MCF 10A (cell line): ENCODE data around the gene UTY. TPM values are rescaled to one million over a fixed set of nuclear protein-coding genes. Genes with fewer than 3 reads are reported as not detected.

Experiments
- BruUV-seq: library from RNA; stranded (reverse); fragments of 400-500 nt; replicated peaks from 2 replicates; lab custom pipeline; 2021; lab: Mats Ljungman, UMichigan
- CTCF ChIA-PET: fragments of 300-600 bp; sonication (Branson Sonifier 250); formaldehyde crosslinking; extraction: SDS; loops from one replicate; lab custom pipeline; 2021; ENCODE audit warnings: antibody characterized with exemption, inconsistent platforms; lab: Yijun Ruan, JAX
- POLR2A ChIA-PET: fragments of 300-600, 350-650 bp; sonication (Branson Sonifier 250); formaldehyde crosslinking; extraction: SDS; loops from one replicate; lab custom pipeline; 2020; ENCODE audit warnings: antibody characterized with exemption, inconsistent platforms; lab: Yijun Ruan, JAX
- DNase-seq: peaks from one replicate; pipeline ENCODE4 v3.0.0-alpha.2; 2018; ENCODE audit not compliant: unreplicated experiment
- H3K27ac Mint-ChIP-seq: one replicate; pipeline ENCODE4 v1.8.0; 2022; ENCODE audit warnings: mild to moderate bottlenecking, low read depth, mixed read lengths; ENCODE audit not compliant: unreplicated experiment
- H3K27me3 Mint-ChIP-seq: one replicate; pipeline ENCODE4 v1.8.0; 2022; ENCODE audit warnings: mixed read lengths; ENCODE audit not compliant: insufficient read depth, unreplicated experiment
- H3K36me3 Mint-ChIP-seq: one replicate; pipeline ENCODE4 v1.8.0; 2022; ENCODE audit warnings: mild to moderate bottlenecking, moderate library complexity, mixed read lengths; ENCODE audit not compliant: insufficient read depth, unreplicated experiment
- H3K4me1 Mint-ChIP-seq: one replicate; pipeline ENCODE4 v1.8.0; 2022; ENCODE audit warnings: mixed read lengths; ENCODE audit not compliant: insufficient read depth, unreplicated experiment
- H3K4me3 Mint-ChIP-seq: one replicate; pipeline ENCODE4 v1.8.0; 2022; ENCODE audit warnings: mild to moderate bottlenecking, moderate library complexity, mixed read lengths; ENCODE audit not compliant: unreplicated experiment
- H3K9me3 Mint-ChIP-seq: one replicate; pipeline ENCODE4 v1.8.0; 2022; ENCODE audit warnings: mixed read lengths; ENCODE audit not compliant: unreplicated experiment
- intact Hi-C: fragments of 100-400 bp; cut with micrococcal nuclease; formaldehyde crosslinking; loops from 2 replicates; pipeline ENCODE4 v1.14.1; 2022
- total RNA-seq: library from RNA; stranded (reverse); gene quantifications from 2 replicates; pipeline ENCODE4 v1.2.3, GENCODE V29; 2022
- TF ChIP-seq, protein P1 (sequence below): fragments of 200-600 bp; IDR thresholded peaks from one replicate; pipeline ENCODE4 v1.8.0; 2022; ENCODE audit warnings: antibody characterized with exemption, mild to moderate bottlenecking; ENCODE audit not compliant: unreplicated experiment

The UTY gene
- total RNA-seq, 1 experiment from 2014 or later: not detected

DNA sequence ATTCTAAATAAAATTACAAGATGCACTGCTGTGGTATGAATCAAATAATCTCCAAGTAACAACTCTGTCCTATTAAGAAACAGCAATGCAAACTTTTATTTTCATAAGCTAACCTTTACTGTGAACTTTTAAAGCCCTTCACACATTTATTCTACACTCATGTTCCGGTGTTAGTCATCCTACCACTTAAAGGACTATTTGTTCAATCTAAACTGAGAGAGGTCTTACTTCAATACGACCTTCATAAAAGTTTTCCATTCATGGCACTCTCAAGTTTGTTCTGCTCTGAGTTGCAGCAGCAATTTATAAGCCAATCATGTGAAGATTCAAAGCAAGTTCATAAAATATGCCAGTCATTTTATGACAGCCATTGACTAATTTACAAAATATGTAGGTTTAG lies 4.8 kb downstream of the UTY start:
- Mint-ChIP-seq H3K4me3 (no peak overlapping the region), H3K27me3 (no peaks in the 10 kb centered on the region), H3K36me3 (no peaks in the 10 kb centered on the region), H3K27ac (no peak overlapping the region), H3K4me1 (no peaks in the 10 kb centered on the region), H3K9me3 (no peaks in the 10 kb centered on the region)
- ChIA-PET CTCF (no interaction called here), POLR2A (no interaction called here)
- TF ChIP-seq, protein P1, sequence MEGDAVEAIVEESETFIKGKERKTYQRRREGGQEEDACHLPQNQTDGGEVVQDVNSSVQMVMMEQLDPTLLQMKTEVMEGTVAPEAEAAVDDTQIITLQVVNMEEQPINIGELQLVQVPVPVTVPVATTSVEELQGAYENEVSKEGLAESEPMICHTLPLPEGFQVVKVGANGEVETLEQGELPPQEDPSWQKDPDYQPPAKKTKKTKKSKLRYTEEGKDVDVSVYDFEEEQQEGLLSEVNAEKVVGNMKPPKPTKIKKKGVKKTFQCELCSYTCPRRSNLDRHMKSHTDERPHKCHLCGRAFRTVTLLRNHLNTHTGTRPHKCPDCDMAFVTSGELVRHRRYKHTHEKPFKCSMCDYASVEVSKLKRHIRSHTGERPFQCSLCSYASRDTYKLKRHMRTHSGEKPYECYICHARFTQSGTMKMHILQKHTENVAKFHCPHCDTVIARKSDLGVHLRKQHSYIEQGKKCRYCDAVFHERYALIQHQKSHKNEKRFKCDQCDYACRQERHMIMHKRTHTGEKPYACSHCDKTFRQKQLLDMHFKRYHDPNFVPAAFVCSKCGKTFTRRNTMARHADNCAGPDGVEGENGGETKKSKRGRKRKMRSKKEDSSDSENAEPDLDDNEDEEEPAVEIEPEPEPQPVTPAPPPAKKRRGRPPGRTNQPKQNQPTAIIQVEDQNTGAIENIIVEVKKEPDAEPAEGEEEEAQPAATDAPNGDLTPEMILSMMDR: no peak
- intact Hi-C loops: no loop called here
- DNase-seq: no peak
- BruUV-seq: no TSS peak

DNA sequence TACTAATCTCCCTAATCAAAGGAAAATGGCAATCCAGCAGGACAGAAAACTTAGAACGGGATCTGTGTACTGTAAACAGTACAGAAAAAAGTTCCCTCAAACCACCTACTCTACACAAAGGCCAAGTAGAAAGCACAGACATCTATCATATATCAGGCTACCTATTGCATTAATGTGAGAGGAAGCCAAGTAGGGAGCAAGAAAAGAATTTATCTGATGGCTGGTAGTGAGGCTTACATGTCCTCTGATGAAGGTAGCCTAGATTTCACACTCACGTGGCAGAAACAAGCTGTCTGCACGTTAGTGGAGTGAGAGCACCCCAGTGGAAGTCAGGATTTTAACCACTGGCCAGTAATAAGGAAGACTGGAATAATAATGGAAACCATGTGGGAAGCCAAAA lies 28.3 kb downstream of the UTY start:
- DNase-seq: no peak
- Mint-ChIP-seq H3K4me3 (no peak overlapping the region), H3K9me3 (no peaks in the 10 kb centered on the region), H3K4me1 (no peaks in the 10 kb centered on the region), H3K27me3 (no peaks in the 10 kb centered on the region), H3K27ac (no peak overlapping the region), H3K36me3 (no peaks in the 10 kb centered on the region)
- intact Hi-C loops: no loop called here
- TF ChIP-seq, protein P1: no peak
- ChIA-PET POLR2A (no interaction called here), CTCF (no interaction called here)
- no TSS peak for BruUV-seq

DNA sequence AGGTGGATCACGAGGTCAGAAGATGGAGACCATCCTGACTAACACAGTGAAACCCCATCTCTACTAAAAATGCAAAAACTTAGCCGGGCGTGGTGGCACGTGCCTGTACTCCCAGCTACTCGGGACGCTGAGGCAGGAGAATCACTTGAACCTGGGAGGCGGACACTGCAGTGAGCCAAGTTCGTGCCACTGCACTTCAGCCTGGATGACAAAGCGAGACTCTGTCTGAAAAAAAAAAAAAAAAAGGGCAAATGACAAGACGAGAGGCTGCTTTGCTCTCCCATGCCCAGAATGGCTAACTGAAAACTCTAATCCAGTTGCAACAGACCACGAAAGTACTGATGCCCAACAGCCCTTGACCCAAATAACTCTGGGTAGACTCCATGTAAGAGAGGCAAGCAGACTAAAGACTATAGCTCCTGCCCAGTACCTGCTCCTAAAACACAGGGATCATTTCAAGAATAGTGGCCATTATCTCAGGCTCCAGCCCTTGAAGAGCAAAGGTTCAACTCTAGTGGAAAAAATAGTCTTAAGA lies 29.2 kb downstream of the UTY start:
- H3K4me1 Mint-ChIP-seq: no peaks in the 10 kb centered on the region
- H3K27me3 Mint-ChIP-seq: no peaks in the 10 kb centered on the region
- intact Hi-C loops: no loop called here
- ChIA-PET CTCF (no interaction called here), POLR2A (no interaction called here)
- H3K9me3 Mint-ChIP-seq: no peaks in the 10 kb centered on the region
- TF ChIP-seq, protein P1: no peak
- BruUV-seq: no TSS peak
- no peak overlapping the region for H3K27ac Mint-ChIP-seq
- H3K4me3 Mint-ChIP-seq: no peak overlapping the region
- no peaks in the 10 kb centered on the region for H3K36me3 Mint-ChIP-seq
- no peak for DNase-seq

DNA sequence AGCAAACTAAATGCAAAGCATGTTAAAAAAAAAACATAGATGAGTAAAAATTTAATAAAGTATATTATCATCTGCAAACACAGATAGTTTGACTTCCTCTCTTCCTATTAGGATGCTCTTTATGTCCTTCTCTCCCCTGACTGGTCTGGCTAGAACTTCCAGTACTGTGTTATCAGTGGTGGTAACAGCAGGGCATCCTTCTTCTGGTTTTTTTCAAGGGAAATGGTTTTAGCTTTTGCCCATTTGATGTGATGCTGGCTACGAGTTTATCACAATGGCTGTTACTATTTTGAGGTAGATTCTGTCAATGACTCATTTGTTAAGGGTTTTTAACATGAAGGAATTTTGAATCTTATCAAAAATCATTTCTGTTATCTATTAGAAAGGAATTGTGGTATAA lies 34.3 kb downstream of the UTY start:
- no peaks in the 10 kb centered on the region for H3K36me3 Mint-ChIP-seq
- no TSS peak for BruUV-seq
- H3K27ac Mint-ChIP-seq: no peak overlapping the region
- no peaks in the 10 kb centered on the region for H3K4me1 Mint-ChIP-seq
- H3K4me3 Mint-ChIP-seq: no peak overlapping the region
- CTCF ChIA-PET: no interaction called here
- H3K9me3 Mint-ChIP-seq: no peaks in the 10 kb centered on the region
- no peak for DNase-seq
- intact Hi-C loops: no loop called here
- H3K27me3 Mint-ChIP-seq: no peaks in the 10 kb centered on the region
- TF ChIP-seq, protein P1: no peak
- POLR2A ChIA-PET: no interaction called here
